ENCODE measurements around the gene NAA60. TPM values are rescaled to one million over a fixed set of nuclear protein-coding genes. Genes with fewer than 3 reads are reported as not detected.

Gene NAA60
- polyA plus RNA-seq, 1 donor (not counting 4 experiments of a cell fraction or from before 2014, with no cell fraction given): 30.3 TPM

- no peak overlapping the region for H3K27ac ChIP-seq (ENCODE audit: control insufficient read depth, insufficient read depth, low read length)
- no peaks in the 10 kb centered on the region for H3K9me3 ChIP-seq (ENCODE audit: control insufficient read depth, low read depth, low read length)
- no peaks in the 10 kb centered on the region for H3K27me3 ChIP-seq (ENCODE audit: control insufficient read depth, extremely low read depth, insufficient read depth, low read length)
- no peaks in the 10 kb centered on the region for H4K20me1 ChIP-seq (ENCODE audit: control insufficient read depth, extremely low read depth, insufficient read depth, low read length)
- dilution Hi-C loops (cut with MboI; ENCODE audit: extremely low pct_ligation_motif_present, low sequenced_read_pairs): no loop called here
- DNase-seq (ENCODE audit: low read depth, low spot score) (no peak), FAIRE-seq (no peak)
- H2AFZ ChIP-seq (ENCODE audit: control insufficient read depth, low read length): no peak overlapping the region
- peaks cover 0 to 2% of the 10 kb centered on the region in 2 experiments for H3K36me3 ChIP-seq (ENCODE audit: control insufficient read depth in 2 of 2, extremely low read depth in 1 of 2, insufficient read depth in 2 of 2, low read length in 2 of 2)
- no peak for TF ChIP-seq EZH2 (IDR thresholded peaks at IDR 0.05; ENCODE audit: low read length)
- no peak for TF ChIP-seq CTCF (optimal IDR thresholded peaks at IDR 0.05 in 1 of 3, IDR thresholded peaks at IDR 0.05 in 1 of 3, conservative IDR thresholded peaks at IDR 0.05 in 1 of 3; ENCODE audit: extremely low read depth in 1 of 3, insufficient read depth in 2 of 3, low read length in 3 of 3)
- peak overlapping the region in 1 of 3 experiments; percentile 47 for H3K4me3 ChIP-seq (ENCODE audit: control insufficient read depth in 2 of 3, extremely low read depth in 1 of 3, insufficient read depth in 2 of 3, low read depth in 1 of 3, low read length in 3 of 3)
- H3K9ac ChIP-seq (ENCODE audit: control insufficient read depth, extremely low read depth, insufficient read depth, low read length): no peak overlapping the region
- no peaks in the 10 kb centered on the region for H3K9me1 ChIP-seq (ENCODE audit: control insufficient read depth, extremely low read depth, insufficient read depth, low read length)
- no peaks in the 10 kb centered on the region for H3K79me2 ChIP-seq (ENCODE audit: control insufficient read depth, insufficient read depth, low read length)
- no peak overlapping the region for H3K4me2 ChIP-seq (ENCODE audit: control insufficient read depth, extremely low read depth, insufficient read depth, low read depth, low read length)
- H3K4me1 ChIP-seq (ENCODE audit: control insufficient read depth, extremely low read depth, insufficient read depth, low read length): no peaks in the 10 kb centered on the region
Measured at GRCh38 chr16:3431779-3432219, 11.7 kb upstream of the NAA60 start.

- DNase-seq (ENCODE audit: low read depth, low spot score) (no peak), FAIRE-seq (no peak)
- Histone ChIP-seq H3K4me1 (ENCODE audit: control insufficient read depth, extremely low read depth, insufficient read depth, low read length) (no peaks in the 10 kb centered on the region), H2AFZ (ENCODE audit: control insufficient read depth, low read length) (no peak overlapping the region), H3K27me3 (ENCODE audit: control insufficient read depth, extremely low read depth, insufficient read depth, low read length) (no peaks in the 10 kb centered on the region), H3K9me3 (ENCODE audit: control insufficient read depth, low read depth, low read length) (no peaks in the 10 kb centered on the region), H3K9me1 (ENCODE audit: control insufficient read depth, extremely low read depth, insufficient read depth, low read length) (no peaks in the 10 kb centered on the region), H3K9ac (ENCODE audit: control insufficient read depth, extremely low read depth, insufficient read depth, low read length) (no peak overlapping the region), H3K79me2 (ENCODE audit: control insufficient read depth, insufficient read depth, low read length) (no peaks in the 10 kb centered on the region), H3K27ac (ENCODE audit: control insufficient read depth, insufficient read depth, low read length) (no peak overlapping the region), H4K20me1 (ENCODE audit: control insufficient read depth, extremely low read depth, insufficient read depth, low read length) (no peaks in the 10 kb centered on the region), H3K4me3 (ENCODE audit: control insufficient read depth in 2 of 3, extremely low read depth in 1 of 3, insufficient read depth in 2 of 3, low read depth in 1 of 3, low read length in 3 of 3) (no peak overlapping the region), H3K36me3 (ENCODE audit: control insufficient read depth in 2 of 2, extremely low read depth in 1 of 2, insufficient read depth in 2 of 2, low read length in 2 of 2) (peaks cover 0 to 2% of the 10 kb centered on the region in 2 experiments), H3K4me2 (ENCODE audit: control insufficient read depth, extremely low read depth, insufficient read depth, low read depth, low read length) (no peak overlapping the region)
- TF ChIP-seq CTCF (optimal IDR thresholded peaks at IDR 0.05 in 1 of 3, IDR thresholded peaks at IDR 0.05 in 1 of 3, conservative IDR thresholded peaks at IDR 0.05 in 1 of 3; ENCODE audit: extremely low read depth in 1 of 3, insufficient read depth in 2 of 3, low read length in 3 of 3): no peak
- TF ChIP-seq EZH2 (IDR thresholded peaks at IDR 0.05; ENCODE audit: low read length): no peak
- dilution Hi-C loops (cut with MboI; ENCODE audit: extremely low pct_ligation_motif_present, low sequenced_read_pairs): no loop called here
Measured at GRCh38 chr16:3434373-3434772, 9.1 kb upstream of the NAA60 start.
